K562 (cell line): ENCODE data around the gene DCAF15. TPM values are rescaled to one million over a fixed set of nuclear protein-coding genes. Genes with fewer than 3 reads are reported as not detected.

Experiments
- AFF4 ChIP-seq: sonication (generic); formaldehyde crosslinking; IDR thresholded peaks from 2 replicates; pipeline ENCODE4 v1.8.0; 2023; ENCODE audit warnings: mild to moderate bottlenecking, missing genetic modification reagents
- ATF6 ChIP-seq: sonication (generic); formaldehyde crosslinking; IDR thresholded peaks from 2 replicates; pipeline ENCODE4 v1.4.0; 2020; ENCODE audit warnings: mild to moderate bottlenecking, missing genetic modification reagents
- BACH1 ChIP-seq: fragments of 200-800 bp; sonication (Bioruptor generic); IDR thresholded peaks from 2 replicates; pipeline ENCODE4 v1.6.1; 2016; ENCODE audit warnings: missing genetic modification characterization, missing compliant biosample characterization
- E2F6 ChIP-seq, 2 experiments: IDR thresholded peaks; 2 replicates each; pipeline ENCODE4 v1.6.1; 2011; ENCODE audit warnings: borderline replicate concordance in 1 of 2, control low read depth in 1 of 2, low read depth in 1 of 2, low read length in 1 of 2, mild to moderate bottlenecking in 1 of 2, mixed read lengths in 1 of 2, moderate library complexity in 1 of 2; ENCODE audit not compliant: insufficient read depth in 1 of 2, insufficient read length in 1 of 2, poor library complexity in 1 of 2, severe bottlenecking in 1 of 2; ENCODE audit errors: extremely low read depth in 1 of 2
- FOXM1 ChIP-seq, 2 experiments: fragments of 450-650 bp in 1 of 2; sonication (generic) in 1 of 2; formaldehyde crosslinking in 1 of 2; IDR thresholded peaks; 2 replicates each; pipeline versions ENCODE4 v1.6.1 to v1.9.0; 2017 to 2022; ENCODE audit warnings: low read depth in 2 of 2, mild to moderate bottlenecking in 2 of 2, missing genetic modification reagents in 1 of 2, moderate library complexity in 1 of 2
- KLF6 ChIP-seq: fragments of 250-450 bp; sonication (Bioruptor Pico); IDR thresholded peaks from 2 replicates; pipeline ENCODE4 v1.4.0; 2020; ENCODE audit warnings: mild to moderate bottlenecking, moderate library complexity, borderline replicate concordance
- MCM3 ChIP-seq: fragments of 450-650 bp; IDR thresholded peaks from 2 replicates; pipeline ENCODE4 v1.6.1; 2016
- MNT ChIP-seq, 2 experiments: fragments of 450-650 bp; conservative IDR thresholded peaks; 2 replicates each; pipeline ENCODE4 v1.6.1; 2017; ENCODE audit warnings: mild to moderate bottlenecking in 2 of 2, moderate library complexity in 2 of 2
- NR0B1 ChIP-seq: fragments of 450-650 bp; IDR thresholded peaks from one replicate; pipeline ENCODE4 v1.6.1; 2018; ENCODE audit warnings: mild to moderate bottlenecking, moderate library complexity; ENCODE audit not compliant: partially characterized antibody
- TFAM ChIP-seq: fragments of 250-450 bp; sonication (Bioruptor Pico); conservative IDR thresholded peaks from 2 replicates; pipeline ENCODE4 v1.5.0; 2021; ENCODE audit warnings: mild to moderate bottlenecking, moderate library complexity
- U2AF1 ChIP-seq: fragments of 200-400 bp; formaldehyde crosslinking; optimal IDR thresholded peaks from 2 replicates; pipeline ENCODE3; 2017; ENCODE audit warnings: mild to moderate bottlenecking, low read depth, low read length, moderate library complexity
- ZBTB2 ChIP-seq: fragments of 450-650 bp; IDR thresholded peaks from 2 replicates; pipeline ENCODE4 v1.6.1; 2016; ENCODE audit warnings: antibody characterized with exemption
- ZNF121 ChIP-seq: sonication (generic); formaldehyde crosslinking; conservative IDR thresholded peaks from 2 replicates; pipeline ENCODE4 v1.8.0; 2022; ENCODE audit warnings: missing genetic modification reagents
- polyA plus RNA-seq, 8 experiments: library from polyadenylated mRNA; depleted of rRNA in 4 of 8; stranded (reverse) in 5 of 8; unstranded in 3 of 8; fragments of >200 nt; fragmentation: Nextera tagmentation in 2 of 8; fragmentation: Illumina TruSeq in 1 of 8; extraction: Ambion mirVana in 2 of 8; extraction: Trizol in 1 of 8; gene quantifications; 2 replicates each; pipeline versions ENCODE4 v1.2.1 to v1.2.3, GENCODE V29; 2011 to 2014; ENCODE audit warnings: inconsistent platforms in 1 of 8, missing spikeins in 1 of 8
- total RNA-seq, 7 experiments: library from RNA; depleted of rRNA in 6 of 7; stranded (reverse); fragments of >200 nt in 6 of 7; fragmentation: Illumina TruSeq in 2 of 7; extraction: Trizol in 2 of 7; gene quantifications; 2 replicates each; pipeline versions ENCODE4 v1.2.1 to v1.2.3, GENCODE V29; 2011 to 2021; ENCODE audit warnings: low replicate concordance in 1 of 7

Gene DCAF15
- total and polyA plus RNA-seq, 9 of the 15 experiments (the other 6 are each of a cell fraction or from before 2014, with no cell fraction given): 0.17 to 68.5 (median 27.7) TPM

- TF ChIP-seq NR0B1 (no peak), U2AF1 (peak; percentile 61), MCM3 (no peak), ZBTB2 (peak; percentile 93), BACH1 (tag) (no peak), ATF6 (CRISPR knock-in tag) (peak; percentile 99), FOXM1 (IDR thresholded peaks at IDR 0.05; ENCODE audit: low read depth) (no peak), FOXM1 (CRISPR knock-in tag; IDR thresholded peaks at IDR 0.05; ENCODE audit: low read depth) (peak; percentile 97), AFF4 (peak; percentile 46; the same call in 1 of the 2 replicates), TFAM (no peak), MNT (conservative IDR thresholded peaks at IDR 0.05) (peak; percentile 39 to 79; a peak in 2 of 4 replicates), KLF6 (CRISPR knock-in tag) (no peak), E2F6 (IDR thresholded peaks at IDR 0.05; ENCODE audit: borderline replicate concordance in 1 of 2, extremely low read depth in 1 of 2, insufficient read depth in 1 of 2, insufficient read length in 1 of 2, low read depth in 1 of 2, low read length in 1 of 2, poor library complexity in 1 of 2, severe bottlenecking in 1 of 2) (peak; percentile 100), ZNF121 (CRISPR knock-in tag) (no peak)
Observed at GRCh38 chr19:13905634-13906520, 46.4 kb upstream of the DCAF15 start, which contains the start of the genes BRME1 and CC2D1A (continued).
